Esophagus (tissue), 2 donors: ENCODE results near the gene MINDY4B. TPM values are rescaled to one million over a fixed set of nuclear protein-coding genes. Genes with fewer than 3 reads are reported as not detected.

Experiments used
- H3K27ac ChIP-seq, 2 donors: one replicate each; pipeline ENCODE4 v1.5.1; 2013; ENCODE audit warnings: low read depth in 2 of 2, mild to moderate bottlenecking in 2 of 2, inconsistent platforms in 1 of 2, low read length in 1 of 2, moderate library complexity in 1 of 2
- H3K27me3 ChIP-seq, 2 donors: one replicate each; pipeline ENCODE4 v1.6.1; 2013; ENCODE audit warnings: low read length in 2 of 2, control low read depth in 1 of 2, mild to moderate bottlenecking in 1 of 2; ENCODE audit not compliant: insufficient read depth in 2 of 2, control insufficient read depth in 1 of 2
- H3K36me3 ChIP-seq, 2 donors: one replicate each; pipeline ENCODE4 v1.6.1; 2013; ENCODE audit warnings: low read length in 1 of 2; ENCODE audit not compliant: control insufficient read depth in 2 of 2, insufficient read depth in 2 of 2
- H3K4me1 ChIP-seq, 2 donors: one replicate each; pipeline ENCODE4 v1.6.1; 2013; ENCODE audit warnings: low read length in 1 of 2; ENCODE audit not compliant: control insufficient read depth in 2 of 2, insufficient read depth in 2 of 2
- H3K4me3 ChIP-seq, 2 donors: one replicate each; pipeline ENCODE4 v1.5.1; 2013; ENCODE audit warnings: low read length in 2 of 2, mild to moderate bottlenecking in 2 of 2, low read depth in 1 of 2, moderate library complexity in 1 of 2
- H3K9me3 ChIP-seq, 2 donors: one replicate each; pipeline ENCODE4 v1.6.1; 2013; ENCODE audit warnings: mild to moderate bottlenecking in 2 of 2, low read depth in 1 of 2, low read length in 1 of 2, moderate library complexity in 1 of 2; ENCODE audit not compliant: control insufficient read depth in 2 of 2, insufficient read depth in 1 of 2
- WGBS, 2 donors: extraction: QIAGEN DNeasy Blood & Tissue Kit; methylation state at CpG; one replicate each; pipeline ENCODE4 v1.1.7; 2013; 5-methylcytosine and 5-hydroxymethylcytosine counted together
- polyA plus RNA-seq, 2 donors: library from polyadenylated mRNA; stranded (reverse); fragments of 200-250 nt; gene quantifications; one replicate each; pipeline ENCODE4 v1.2.3, GENCODE V29; 2013
- donor health status: healthy with polysubstance abuse.
- donor health status: Bipolar disorder and iron deficiency.

The MINDY4B gene
- polyA plus RNA-seq, 2 donors: not detected

- Histone ChIP-seq H3K9me3 (peaks cover 0 to 2% of the 10 kb centered on the region in 2 donors), H3K27me3 (peaks cover 0 to 3% of the 10 kb centered on the region in 2 donors), H3K4me3 (no peak overlapping the region), H3K27ac (no peak overlapping the region), H3K36me3 (no peaks in the 10 kb centered on the region), H3K4me1 (no peaks in the 10 kb centered on the region)
- WGBS, 2 donors: 70 to 78% methylated on average over 2 of the region's 2 CpGs
Observed at GRCh38 chr3:150902988-150903387, 2.3 kb downstream of the MINDY4B start.

- WGBS, 2 donors: 86% methylated on average over 10 of the region's 10 CpGs
- Histone ChIP-seq H3K4me3 (no peak overlapping the region), H3K4me1 (no peaks in the 10 kb centered on the region), H3K27ac (no peak overlapping the region), H3K9me3 (no peaks in the 10 kb centered on the region), H3K27me3 (peaks cover 0 to 3% of the 10 kb centered on the region in 2 donors), H3K36me3 (no peaks in the 10 kb centered on the region)
Observed at GRCh38 chr3:150901793-150902192, 3.4 kb downstream of the MINDY4B start.

GRCh38 chr3:150899141-150899540, 6.1 kb downstream of the MINDY4B start:
- WGBS, 2 donors: 57 to 65% methylated on average over 2 of the region's 2 CpGs
- Histone ChIP-seq H3K9me3 (no peaks in the 10 kb centered on the region), H3K36me3 (no peaks in the 10 kb centered on the region), H3K27me3 (no peaks in the 10 kb centered on the region), H3K27ac (no peak overlapping the region), H3K4me3 (no peak overlapping the region), H3K4me1 (no peaks in the 10 kb centered on the region)

- H3K9me3 ChIP-seq: no peaks in the 10 kb centered on the region
- 66 to 67% methylated on average over 3 of the region's 3 CpGs for WGBS, 2 donors
- H3K4me1 ChIP-seq: no peaks in the 10 kb centered on the region
- H3K27ac ChIP-seq: no peak overlapping the region
- H3K36me3 ChIP-seq: no peaks in the 10 kb centered on the region
- H3K27me3 ChIP-seq: no peaks in the 10 kb centered on the region
- H3K4me3 ChIP-seq: no peak overlapping the region
Observed at GRCh38 chr3:150898046-150898754, 7.0 kb downstream of the MINDY4B start.

GRCh38 chr3:150897592-150897991, 7.6 kb downstream of the MINDY4B start:
- Histone ChIP-seq H3K9me3 (no peaks in the 10 kb centered on the region), H3K27me3 (no peaks in the 10 kb centered on the region), H3K27ac (no peak overlapping the region), H3K4me3 (no peak overlapping the region), H3K36me3 (no peaks in the 10 kb centered on the region), H3K4me1 (no peaks in the 10 kb centered on the region)
- 86 to 92% methylated on average over 3 of the region's 3 CpGs for WGBS, 2 donors

GRCh38 chr3:150890831-150891230, 14.4 kb downstream of the MINDY4B start:
- H3K36me3 ChIP-seq: no peaks in the 10 kb centered on the region
- peaks cover 0 to 3% of the 10 kb centered on the region in 2 donors for H3K9me3 ChIP-seq
- H3K4me1 ChIP-seq: no peaks in the 10 kb centered on the region
- H3K4me3 ChIP-seq: no peak overlapping the region
- H3K27ac ChIP-seq: no peak overlapping the region
- no peaks in the 10 kb centered on the region for H3K27me3 ChIP-seq
- 91 to 92% methylated on average over 9 of the region's 9 CpGs for WGBS, 2 donors

GRCh38 chr3:150890295-150890694, 14.9 kb downstream of the MINDY4B start:
- Histone ChIP-seq H3K4me1 (no peaks in the 10 kb centered on the region), H3K36me3 (no peaks in the 10 kb centered on the region), H3K27ac (no peak overlapping the region), H3K9me3 (peaks cover 0 to 3% of the 10 kb centered on the region in 2 donors), H3K4me3 (no peak overlapping the region), H3K27me3 (no peaks in the 10 kb centered on the region)
- WGBS, 2 donors: 82 to 85% methylated on average over 3 of the region's 3 CpGs

GRCh38 chr3:150889106-150889505, 16.1 kb downstream of the MINDY4B start:
- Histone ChIP-seq H3K36me3 (no peaks in the 10 kb centered on the region), H3K27ac (no peak overlapping the region), H3K9me3 (peaks cover 0 to 3% of the 10 kb centered on the region in 2 donors), H3K4me3 (no peak overlapping the region), H3K4me1 (no peaks in the 10 kb centered on the region), H3K27me3 (no peaks in the 10 kb centered on the region)
- WGBS, 2 donors: 84 to 89% methylated on average over 6 of the region's 6 CpGs

GRCh38 chr3:150887031-150887430, 18.2 kb downstream of the MINDY4B start:
- Histone ChIP-seq H3K27ac (no peak overlapping the region), H3K36me3 (no peaks in the 10 kb centered on the region), H3K27me3 (no peaks in the 10 kb centered on the region), H3K9me3 (peaks cover 0 to 3% of the 10 kb centered on the region in 2 donors), H3K4me1 (no peaks in the 10 kb centered on the region), H3K4me3 (no peak overlapping the region)
- 91 to 96% methylated on average over 2 of the region's 2 CpGs for WGBS, 2 donors

- WGBS, 2 donors: 57 to 58% methylated on average over 3 of the region's 3 CpGs
Observed at GRCh38 chr3:150885535-150885934, 19.7 kb downstream of the MINDY4B start.

More at GRCh38 chr3:150885535-150885934, 19.7 kb downstream of the MINDY4B start:
- H3K4me1 ChIP-seq: no peaks in the 10 kb centered on the region
- no peaks in the 10 kb centered on the region for H3K27me3 ChIP-seq
- H3K36me3 ChIP-seq: no peaks in the 10 kb centered on the region
- no peak overlapping the region for H3K4me3 ChIP-seq
- no peaks in the 10 kb centered on the region for H3K9me3 ChIP-seq
- no peak overlapping the region for H3K27ac ChIP-seq
